K562 (cell line): ENCODE measurements around the gene SLC2A8. TPM values are rescaled to one million over a fixed set of nuclear protein-coding genes. Genes with fewer than 3 reads are reported as not detected.

ENCODE experiments used
- DNMT1 ChIP-seq: fragments of 450-650 bp; IDR thresholded peaks from 2 replicates; pipeline ENCODE4 v1.6.1; 2016; ENCODE audit warnings: antibody characterized with exemption, mild to moderate bottlenecking
- ILF3 ChIP-seq: fragments of 450-650 bp; IDR thresholded peaks from 2 replicates; pipeline ENCODE4 v1.6.1; 2018; ENCODE audit warnings: antibody characterized with exemption, mild to moderate bottlenecking, moderate library complexity, borderline replicate concordance
- IRF1 ChIP-seq: sonication (generic); formaldehyde crosslinking; IDR thresholded peaks from 2 replicates; pipeline ENCODE4 v1.8.0; 2022; ENCODE audit warnings: missing genetic modification reagents, mild to moderate bottlenecking, borderline replicate concordance
- KLF13 ChIP-seq: fragments of 450-650 bp; IDR thresholded peaks from 2 replicates; pipeline ENCODE4 v1.6.1; 2016; ENCODE audit warnings: missing genetic modification characterization, low read depth, mild to moderate bottlenecking, missing compliant biosample characterization, moderate library complexity, borderline replicate concordance
- PCBP2 ChIP-seq: fragments of 200-400 bp; formaldehyde crosslinking; IDR thresholded peaks from 2 replicates; pipeline ENCODE4 v1.6.1; 2018; ENCODE audit warnings: low read length, low read depth, mild to moderate bottlenecking, moderate library complexity; ENCODE audit not compliant: poor library complexity, severe bottlenecking
- RBM22 ChIP-seq: fragments of 200-400 bp; formaldehyde crosslinking; IDR thresholded peaks from 2 replicates; pipeline ENCODE4 v1.6.1; 2018; ENCODE audit warnings: low read length, low read depth; ENCODE audit not compliant: poor library complexity, severe bottlenecking
- SRSF3 ChIP-seq: fragments of 200-400 bp; formaldehyde crosslinking; IDR thresholded peaks from 2 replicates; pipeline ENCODE4 v1.6.1; 2016; ENCODE audit warnings: mild to moderate bottlenecking, low read length, moderate library complexity; ENCODE audit not compliant: insufficient read depth
- ZNF134 ChIP-seq: fragments of 250-450 bp; sonication (Bioruptor Pico); conservative IDR thresholded peaks from 2 replicates; pipeline ENCODE4 v1.4.0; 2020
- polyA plus RNA-seq, 8 experiments: library from polyadenylated mRNA; depleted of rRNA in 4 of 8; stranded (reverse) in 5 of 8; unstranded in 3 of 8; fragments of >200 nt; fragmentation: Nextera tagmentation in 2 of 8; fragmentation: Illumina TruSeq in 1 of 8; extraction: Ambion mirVana in 2 of 8; extraction: Trizol in 1 of 8; gene quantifications; 2 replicates each; pipeline versions ENCODE4 v1.2.1 to v1.2.3, GENCODE V29; 2011 to 2014; ENCODE audit warnings: inconsistent platforms in 1 of 8, missing spikeins in 1 of 8
- total RNA-seq, 7 experiments: library from RNA; depleted of rRNA in 6 of 7; stranded (reverse); fragments of >200 nt in 6 of 7; fragmentation: Illumina TruSeq in 2 of 7; extraction: Trizol in 2 of 7; gene quantifications; 2 replicates each; pipeline versions ENCODE4 v1.2.1 to v1.2.3, GENCODE V29; 2011 to 2021; ENCODE audit warnings: low replicate concordance in 1 of 7
- TF ChIP-seq, protein P1 (sequence below): fragments of 450-650 bp; IDR thresholded peaks from 2 replicates; pipeline ENCODE4 v1.6.1; 2016; ENCODE audit warnings: mild to moderate bottlenecking, moderate library complexity
- TF ChIP-seq, protein P2 (sequence below): fragments of 450-650 bp; IDR thresholded peaks from 2 replicates; pipeline ENCODE4 v1.7.1; 2018; ENCODE audit warnings: mild to moderate bottlenecking, low read depth; ENCODE audit not compliant: partially characterized antibody
- TF ChIP-seq, protein P3 (sequence below): fragments of 250-450 bp; sonication (Bioruptor Pico); IDR thresholded peaks from 2 replicates; pipeline ENCODE4 v1.8.0; 2021; ENCODE audit warnings: borderline replicate concordance, mild to moderate bottlenecking, moderate library complexity; ENCODE audit not compliant: poor library complexity, severe bottlenecking

The SLC2A8 gene
- total and polyA plus RNA-seq, 9 of the 15 experiments (the other 6 are each of a cell fraction or from before 2014, with no cell fraction given), result 0.13 to 12.9 (median 5.2) TPM

DNA sequence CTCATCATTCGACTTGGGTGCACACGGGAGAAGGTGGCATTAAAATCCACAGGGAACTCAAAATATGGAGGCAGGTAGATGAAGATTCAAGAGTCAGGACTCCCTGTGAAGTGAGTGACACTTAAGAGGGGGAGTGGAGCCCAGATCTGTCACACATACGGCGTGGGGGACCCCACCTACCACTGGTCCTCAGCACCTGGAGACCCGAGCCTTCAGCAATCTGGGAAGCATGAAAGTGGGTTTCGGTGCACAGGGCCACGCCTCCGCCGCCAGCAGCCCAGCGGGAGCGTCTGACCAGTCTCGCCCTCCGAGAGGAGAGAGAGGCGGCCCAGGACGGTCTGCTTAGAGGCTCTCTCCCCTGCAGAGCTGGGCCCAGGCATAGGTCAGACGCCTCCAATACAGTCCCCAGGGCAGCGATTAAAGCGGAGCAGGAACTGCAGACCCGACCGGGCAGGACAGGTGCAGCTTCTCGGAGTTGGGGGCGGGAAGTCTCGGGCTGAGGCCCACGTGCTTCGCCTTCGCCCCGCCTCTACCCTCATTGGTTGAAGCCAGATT, 639 bp upstream of the SLC2A8 start (continued):
- TF ChIP-seq, protein P1, sequence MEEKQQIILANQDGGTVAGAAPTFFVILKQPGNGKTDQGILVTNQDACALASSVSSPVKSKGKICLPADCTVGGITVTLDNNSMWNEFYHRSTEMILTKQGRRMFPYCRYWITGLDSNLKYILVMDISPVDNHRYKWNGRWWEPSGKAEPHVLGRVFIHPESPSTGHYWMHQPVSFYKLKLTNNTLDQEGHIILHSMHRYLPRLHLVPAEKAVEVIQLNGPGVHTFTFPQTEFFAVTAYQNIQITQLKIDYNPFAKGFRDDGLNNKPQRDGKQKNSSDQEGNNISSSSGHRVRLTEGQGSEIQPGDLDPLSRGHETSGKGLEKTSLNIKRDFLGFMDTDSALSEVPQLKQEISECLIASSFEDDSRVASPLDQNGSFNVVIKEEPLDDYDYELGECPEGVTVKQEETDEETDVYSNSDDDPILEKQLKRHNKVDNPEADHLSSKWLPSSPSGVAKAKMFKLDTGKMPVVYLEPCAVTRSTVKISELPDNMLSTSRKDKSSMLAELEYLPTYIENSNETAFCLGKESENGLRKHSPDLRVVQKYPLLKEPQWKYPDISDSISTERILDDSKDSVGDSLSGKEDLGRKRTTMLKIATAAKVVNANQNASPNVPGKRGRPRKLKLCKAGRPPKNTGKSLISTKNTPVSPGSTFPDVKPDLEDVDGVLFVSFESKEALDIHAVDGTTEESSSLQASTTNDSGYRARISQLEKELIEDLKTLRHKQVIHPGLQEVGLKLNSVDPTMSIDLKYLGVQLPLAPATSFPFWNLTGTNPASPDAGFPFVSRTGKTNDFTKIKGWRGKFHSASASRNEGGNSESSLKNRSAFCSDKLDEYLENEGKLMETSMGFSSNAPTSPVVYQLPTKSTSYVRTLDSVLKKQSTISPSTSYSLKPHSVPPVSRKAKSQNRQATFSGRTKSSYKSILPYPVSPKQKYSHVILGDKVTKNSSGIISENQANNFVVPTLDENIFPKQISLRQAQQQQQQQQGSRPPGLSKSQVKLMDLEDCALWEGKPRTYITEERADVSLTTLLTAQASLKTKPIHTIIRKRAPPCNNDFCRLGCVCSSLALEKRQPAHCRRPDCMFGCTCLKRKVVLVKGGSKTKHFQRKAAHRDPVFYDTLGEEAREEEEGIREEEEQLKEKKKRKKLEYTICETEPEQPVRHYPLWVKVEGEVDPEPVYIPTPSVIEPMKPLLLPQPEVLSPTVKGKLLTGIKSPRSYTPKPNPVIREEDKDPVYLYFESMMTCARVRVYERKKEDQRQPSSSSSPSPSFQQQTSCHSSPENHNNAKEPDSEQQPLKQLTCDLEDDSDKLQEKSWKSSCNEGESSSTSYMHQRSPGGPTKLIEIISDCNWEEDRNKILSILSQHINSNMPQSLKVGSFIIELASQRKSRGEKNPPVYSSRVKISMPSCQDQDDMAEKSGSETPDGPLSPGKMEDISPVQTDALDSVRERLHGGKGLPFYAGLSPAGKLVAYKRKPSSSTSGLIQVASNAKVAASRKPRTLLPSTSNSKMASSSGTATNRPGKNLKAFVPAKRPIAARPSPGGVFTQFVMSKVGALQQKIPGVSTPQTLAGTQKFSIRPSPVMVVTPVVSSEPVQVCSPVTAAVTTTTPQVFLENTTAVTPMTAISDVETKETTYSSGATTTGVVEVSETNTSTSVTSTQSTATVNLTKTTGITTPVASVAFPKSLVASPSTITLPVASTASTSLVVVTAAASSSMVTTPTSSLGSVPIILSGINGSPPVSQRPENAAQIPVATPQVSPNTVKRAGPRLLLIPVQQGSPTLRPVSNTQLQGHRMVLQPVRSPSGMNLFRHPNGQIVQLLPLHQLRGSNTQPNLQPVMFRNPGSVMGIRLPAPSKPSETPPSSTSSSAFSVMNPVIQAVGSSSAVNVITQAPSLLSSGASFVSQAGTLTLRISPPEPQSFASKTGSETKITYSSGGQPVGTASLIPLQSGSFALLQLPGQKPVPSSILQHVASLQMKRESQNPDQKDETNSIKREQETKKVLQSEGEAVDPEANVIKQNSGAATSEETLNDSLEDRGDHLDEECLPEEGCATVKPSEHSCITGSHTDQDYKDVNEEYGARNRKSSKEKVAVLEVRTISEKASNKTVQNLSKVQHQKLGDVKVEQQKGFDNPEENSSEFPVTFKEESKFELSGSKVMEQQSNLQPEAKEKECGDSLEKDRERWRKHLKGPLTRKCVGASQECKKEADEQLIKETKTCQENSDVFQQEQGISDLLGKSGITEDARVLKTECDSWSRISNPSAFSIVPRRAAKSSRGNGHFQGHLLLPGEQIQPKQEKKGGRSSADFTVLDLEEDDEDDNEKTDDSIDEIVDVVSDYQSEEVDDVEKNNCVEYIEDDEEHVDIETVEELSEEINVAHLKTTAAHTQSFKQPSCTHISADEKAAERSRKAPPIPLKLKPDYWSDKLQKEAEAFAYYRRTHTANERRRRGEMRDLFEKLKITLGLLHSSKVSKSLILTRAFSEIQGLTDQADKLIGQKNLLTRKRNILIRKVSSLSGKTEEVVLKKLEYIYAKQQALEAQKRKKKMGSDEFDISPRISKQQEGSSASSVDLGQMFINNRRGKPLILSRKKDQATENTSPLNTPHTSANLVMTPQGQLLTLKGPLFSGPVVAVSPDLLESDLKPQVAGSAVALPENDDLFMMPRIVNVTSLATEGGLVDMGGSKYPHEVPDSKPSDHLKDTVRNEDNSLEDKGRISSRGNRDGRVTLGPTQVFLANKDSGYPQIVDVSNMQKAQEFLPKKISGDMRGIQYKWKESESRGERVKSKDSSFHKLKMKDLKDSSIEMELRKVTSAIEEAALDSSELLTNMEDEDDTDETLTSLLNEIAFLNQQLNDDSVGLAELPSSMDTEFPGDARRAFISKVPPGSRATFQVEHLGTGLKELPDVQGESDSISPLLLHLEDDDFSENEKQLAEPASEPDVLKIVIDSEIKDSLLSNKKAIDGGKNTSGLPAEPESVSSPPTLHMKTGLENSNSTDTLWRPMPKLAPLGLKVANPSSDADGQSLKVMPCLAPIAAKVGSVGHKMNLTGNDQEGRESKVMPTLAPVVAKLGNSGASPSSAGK, result peak; percentile 98
- TF ChIP-seq PCBP2 (no peak), ZNF134 (CRISPR knock-in tag) (no peak), IRF1 (CRISPR knock-in tag) (no peak), SRSF3 (no peak), RBM22 (no peak), DNMT1 (no peak), ILF3 (no peak), KLF13 (tag) (peak; percentile 62; the same call in 1 of the 2 replicates)
- TF ChIP-seq, protein P2, sequence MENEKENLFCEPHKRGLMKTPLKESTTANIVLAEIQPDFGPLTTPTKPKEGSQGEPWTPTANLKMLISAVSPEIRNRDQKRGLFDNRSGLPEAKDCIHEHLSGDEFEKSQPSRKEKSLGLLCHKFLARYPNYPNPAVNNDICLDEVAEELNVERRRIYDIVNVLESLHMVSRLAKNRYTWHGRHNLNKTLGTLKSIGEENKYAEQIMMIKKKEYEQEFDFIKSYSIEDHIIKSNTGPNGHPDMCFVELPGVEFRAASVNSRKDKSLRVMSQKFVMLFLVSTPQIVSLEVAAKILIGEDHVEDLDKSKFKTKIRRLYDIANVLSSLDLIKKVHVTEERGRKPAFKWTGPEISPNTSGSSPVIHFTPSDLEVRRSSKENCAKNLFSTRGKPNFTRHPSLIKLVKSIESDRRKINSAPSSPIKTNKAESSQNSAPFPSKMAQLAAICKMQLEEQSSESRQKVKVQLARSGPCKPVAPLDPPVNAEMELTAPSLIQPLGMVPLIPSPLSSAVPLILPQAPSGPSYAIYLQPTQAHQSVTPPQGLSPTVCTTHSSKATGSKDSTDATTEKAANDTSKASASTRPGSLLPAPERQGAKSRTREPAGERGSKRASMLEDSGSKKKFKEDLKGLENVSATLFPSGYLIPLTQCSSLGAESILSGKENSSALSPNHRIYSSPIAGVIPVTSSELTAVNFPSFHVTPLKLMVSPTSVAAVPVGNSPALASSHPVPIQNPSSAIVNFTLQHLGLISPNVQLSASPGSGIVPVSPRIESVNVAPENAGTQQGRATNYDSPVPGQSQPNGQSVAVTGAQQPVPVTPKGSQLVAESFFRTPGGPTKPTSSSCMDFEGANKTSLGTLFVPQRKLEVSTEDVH, result no peak
- TF ChIP-seq, protein P3, sequence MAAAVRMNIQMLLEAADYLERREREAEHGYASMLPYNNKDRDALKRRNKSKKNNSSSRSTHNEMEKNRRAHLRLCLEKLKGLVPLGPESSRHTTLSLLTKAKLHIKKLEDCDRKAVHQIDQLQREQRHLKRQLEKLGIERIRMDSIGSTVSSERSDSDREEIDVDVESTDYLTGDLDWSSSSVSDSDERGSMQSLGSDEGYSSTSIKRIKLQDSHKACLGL (CRISPR knock-in tag), result peak; percentile 28
